ENCODE measurements around the gene ERAP2.
"Not testable (repeated sequence)": the region's sequence is repeated elsewhere in the genome, so short reads cannot be mapped to it uniquely, and the experiment has no call there.

ERAP2 gene, protein sequence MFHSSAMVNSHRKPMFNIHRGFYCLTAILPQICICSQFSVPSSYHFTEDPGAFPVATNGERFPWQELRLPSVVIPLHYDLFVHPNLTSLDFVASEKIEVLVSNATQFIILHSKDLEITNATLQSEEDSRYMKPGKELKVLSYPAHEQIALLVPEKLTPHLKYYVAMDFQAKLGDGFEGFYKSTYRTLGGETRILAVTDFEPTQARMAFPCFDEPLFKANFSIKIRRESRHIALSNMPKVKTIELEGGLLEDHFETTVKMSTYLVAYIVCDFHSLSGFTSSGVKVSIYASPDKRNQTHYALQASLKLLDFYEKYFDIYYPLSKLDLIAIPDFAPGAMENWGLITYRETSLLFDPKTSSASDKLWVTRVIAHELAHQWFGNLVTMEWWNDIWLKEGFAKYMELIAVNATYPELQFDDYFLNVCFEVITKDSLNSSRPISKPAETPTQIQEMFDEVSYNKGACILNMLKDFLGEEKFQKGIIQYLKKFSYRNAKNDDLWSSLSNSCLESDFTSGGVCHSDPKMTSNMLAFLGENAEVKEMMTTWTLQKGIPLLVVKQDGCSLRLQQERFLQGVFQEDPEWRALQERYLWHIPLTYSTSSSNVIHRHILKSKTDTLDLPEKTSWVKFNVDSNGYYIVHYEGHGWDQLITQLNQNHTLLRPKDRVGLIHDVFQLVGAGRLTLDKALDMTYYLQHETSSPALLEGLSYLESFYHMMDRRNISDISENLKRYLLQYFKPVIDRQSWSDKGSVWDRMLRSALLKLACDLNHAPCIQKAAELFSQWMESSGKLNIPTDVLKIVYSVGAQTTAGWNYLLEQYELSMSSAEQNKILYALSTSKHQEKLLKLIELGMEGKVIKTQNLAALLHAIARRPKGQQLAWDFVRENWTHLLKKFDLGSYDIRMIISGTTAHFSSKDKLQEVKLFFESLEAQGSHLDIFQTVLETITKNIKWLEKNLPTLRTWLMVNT

DNA sequence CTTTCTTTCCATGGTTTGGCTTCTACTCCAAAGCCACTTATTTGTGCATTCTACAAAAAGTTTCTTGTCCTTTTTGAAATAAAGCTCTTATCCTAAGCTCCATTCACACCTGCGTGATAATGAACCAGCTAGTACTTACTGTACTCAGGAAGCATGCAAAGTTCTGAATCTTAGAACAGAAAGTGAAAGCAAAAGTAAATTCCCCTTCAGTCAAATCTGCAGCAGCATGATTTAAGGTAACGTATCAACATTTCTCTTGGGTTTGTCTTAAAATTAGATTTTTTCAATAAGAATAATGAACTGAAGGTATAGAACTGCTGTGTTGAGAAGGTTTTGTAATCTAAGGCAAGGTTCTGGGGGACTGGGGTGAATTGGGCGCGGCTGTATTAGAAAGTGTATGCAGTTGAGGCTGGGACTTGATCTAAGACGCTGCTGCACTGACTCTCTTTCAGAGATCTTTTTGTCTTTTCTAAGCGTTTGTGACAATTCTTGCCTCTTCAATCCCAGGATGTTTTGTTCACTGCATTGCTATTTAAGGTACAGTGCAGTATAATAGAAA, at the start of gene ERAP2:
ERAP2 (plus strand) TSS at position 209 of the 559 bp plus-strand sequence. CDS start 3,186 bp downstream, outside the sequence.
- DNase-seq = no peak

DNA sequence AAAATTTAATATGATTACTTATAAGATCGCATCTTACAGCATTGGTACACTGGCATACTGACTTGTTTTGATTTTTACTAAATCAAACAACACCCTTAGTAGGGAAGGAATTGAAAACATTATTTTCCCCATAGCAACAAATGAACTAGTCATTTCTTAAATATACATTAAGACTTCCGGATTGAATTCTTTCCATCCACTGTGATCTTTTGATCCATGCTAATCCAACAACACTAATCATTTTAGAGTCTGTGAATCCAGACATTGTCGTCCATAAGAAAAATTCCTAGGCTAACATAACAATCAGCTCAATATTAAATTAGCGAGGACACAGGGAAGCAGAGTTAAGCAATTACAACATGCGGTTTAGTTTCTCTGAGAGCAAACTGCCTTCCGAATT, 47.0 kb upstream of the ERAP2 start:
- DNase-seq = no peak

DNA sequence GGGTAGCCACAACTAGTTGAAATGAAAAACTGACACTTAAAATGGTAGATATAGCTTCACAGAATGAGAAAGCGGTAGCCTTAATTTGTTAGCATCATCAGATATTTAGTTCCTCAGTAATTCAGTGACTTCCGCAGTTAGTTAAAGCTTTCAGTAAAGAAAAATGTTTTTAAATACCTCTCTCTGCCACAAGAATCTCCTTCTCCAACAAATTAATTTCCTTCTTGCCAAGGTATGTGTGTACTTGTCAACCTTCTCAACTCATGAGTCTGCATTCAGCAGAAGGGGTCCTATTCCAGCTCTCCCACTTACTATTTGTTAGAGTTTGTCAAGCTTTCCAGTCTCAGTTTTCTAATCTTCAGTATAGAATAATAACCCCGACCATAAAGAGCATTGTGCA, 42.3 kb upstream of the ERAP2 start:
- DNase-seq = no peak

DNA sequence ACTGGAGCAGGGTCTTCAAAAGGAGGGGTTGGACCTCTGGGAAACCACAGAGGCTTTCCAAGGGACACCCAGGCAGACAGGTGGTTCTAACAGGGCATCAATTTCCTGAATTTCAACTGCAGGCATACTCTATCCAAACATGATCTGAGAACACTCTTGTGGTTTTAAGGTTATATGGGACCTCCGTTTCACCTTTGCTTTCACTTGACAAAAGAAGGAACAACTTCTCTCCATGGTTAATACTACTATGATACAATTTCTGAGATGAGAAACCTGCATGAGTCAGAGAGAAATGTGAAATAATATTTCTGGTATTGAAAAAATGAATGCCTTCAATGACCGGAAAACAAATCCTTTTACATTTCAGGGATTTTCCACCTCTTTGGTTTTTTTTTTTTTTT, 40.5 kb upstream of the ERAP2 start:
- DNase-seq = no peak

DNA sequence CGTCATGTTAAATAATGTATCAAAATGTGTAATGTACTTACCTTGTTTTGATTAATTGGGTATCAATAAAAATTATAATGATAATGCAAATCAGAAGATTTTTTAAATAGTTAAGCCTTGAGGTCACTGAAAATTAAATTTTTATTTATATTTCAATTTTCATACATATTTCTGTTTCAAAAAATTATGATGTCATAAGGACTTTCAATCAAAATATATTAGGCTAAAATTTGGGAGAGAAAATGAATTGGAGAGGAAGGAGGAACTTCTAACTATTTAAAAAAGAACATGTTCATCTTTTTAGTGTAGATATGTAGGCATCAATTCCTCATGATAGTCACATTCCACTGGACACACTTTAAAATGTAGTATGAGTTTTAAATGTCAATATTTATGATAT, 39.5 kb upstream of the ERAP2 start:
- DNase-seq = no peak

DNA sequence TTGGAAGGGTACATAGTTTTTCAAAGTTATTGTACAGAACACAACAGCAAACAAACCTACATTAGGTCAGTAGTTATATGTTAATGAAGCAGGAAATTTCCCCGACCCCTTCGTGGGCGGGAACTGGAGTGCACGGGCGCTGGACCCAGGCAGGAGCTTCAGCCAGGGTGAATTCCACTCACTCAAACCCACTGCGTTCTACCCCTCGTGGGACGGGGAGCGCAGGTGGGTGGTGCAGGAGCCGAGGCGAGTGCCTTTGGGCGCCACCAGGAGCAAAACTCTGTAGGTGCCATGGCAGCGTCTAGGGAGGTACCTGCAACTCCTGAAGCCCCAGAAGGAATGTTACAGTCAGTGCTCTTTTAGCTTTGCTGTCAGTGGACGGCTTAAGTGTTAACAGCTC, 39.0 kb upstream of the ERAP2 start:
- no peak for DNase-seq

DNA sequence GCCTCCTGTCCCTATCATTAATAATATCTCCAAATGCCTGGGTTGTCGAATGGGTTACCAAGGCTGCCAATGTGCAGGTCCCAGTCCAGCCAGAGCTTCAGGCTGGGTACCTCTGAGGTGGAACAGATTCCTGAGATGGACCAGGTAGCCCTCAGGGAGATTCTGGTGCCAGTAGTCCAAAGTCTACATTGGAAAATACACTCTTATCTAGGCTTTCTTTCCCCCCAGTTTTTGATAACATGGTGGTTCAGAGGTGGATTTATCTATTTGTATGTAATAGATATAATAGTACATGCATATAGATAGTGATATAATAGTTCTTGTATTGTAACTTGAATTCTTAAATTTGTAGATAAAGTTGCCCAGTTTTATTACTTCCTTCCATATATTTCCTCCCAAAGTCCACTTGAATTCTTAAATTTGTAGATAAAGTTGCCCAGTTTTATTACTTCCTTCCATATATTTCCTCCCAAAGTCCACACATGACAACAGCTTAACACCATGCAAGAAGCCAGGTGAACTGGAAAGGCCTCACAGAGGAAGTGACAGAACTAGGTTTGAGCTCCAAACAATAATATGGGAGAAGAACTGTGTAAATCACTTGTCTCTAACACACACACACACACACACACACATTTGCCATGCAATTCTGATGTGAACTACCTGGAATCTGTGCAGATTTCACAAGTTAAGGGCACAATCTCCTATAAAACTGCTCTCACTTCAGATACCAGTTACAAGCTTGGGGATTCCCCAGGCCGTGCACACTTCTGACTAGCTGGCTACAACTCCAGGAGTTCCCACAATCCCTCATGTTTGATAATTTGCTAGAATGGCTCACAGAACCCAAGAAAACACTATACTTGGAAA, 37.9 kb upstream of the ERAP2 start:
- no peak for DNase-seq

DNA sequence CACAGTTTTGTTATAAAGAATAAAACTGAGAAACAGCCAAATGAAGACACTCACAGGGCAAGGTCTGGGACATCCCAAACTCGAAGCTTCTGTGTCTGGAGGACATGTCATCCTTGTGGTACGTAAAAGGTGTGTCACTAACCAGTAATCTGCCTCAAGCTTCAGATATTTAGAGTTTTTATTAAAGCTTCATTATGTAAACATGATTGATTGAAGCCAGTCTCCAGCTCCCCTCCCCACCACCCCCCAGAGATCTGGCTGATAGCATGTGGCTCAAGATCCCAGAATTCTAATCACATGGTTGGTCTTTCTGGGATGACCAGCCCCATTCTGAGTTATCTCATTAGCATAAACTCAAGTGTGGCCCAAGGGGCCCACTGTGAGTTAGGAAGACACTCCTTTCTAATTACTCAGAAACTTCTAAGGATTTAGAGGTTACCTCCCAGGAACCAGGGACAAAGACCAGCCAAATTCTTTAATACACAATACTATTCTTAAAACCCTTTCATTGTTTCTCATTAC, 37.2 kb upstream of the ERAP2 start:
- DNase-seq = no peak

DNA sequence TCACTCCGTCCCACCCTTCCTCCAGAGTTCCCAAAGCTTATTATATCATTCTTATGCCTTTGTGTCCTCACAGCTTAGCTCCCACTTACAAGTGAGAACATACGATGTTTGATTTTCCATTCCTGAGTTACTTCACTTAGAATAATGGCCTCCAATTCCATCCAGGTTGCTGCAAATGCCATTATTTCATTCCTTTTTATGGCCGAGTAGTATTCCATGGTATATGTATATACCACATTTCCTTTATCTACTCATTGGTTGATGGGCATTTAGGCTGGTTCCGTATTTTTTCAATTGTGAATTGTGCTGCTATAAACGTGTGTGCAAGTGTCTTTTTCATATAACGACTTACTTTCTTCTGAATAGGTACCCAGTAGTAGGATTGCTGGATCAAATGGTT, 34.4 kb upstream of the ERAP2 start:
- DNase-seq = not testable (repeated sequence)

DNA sequence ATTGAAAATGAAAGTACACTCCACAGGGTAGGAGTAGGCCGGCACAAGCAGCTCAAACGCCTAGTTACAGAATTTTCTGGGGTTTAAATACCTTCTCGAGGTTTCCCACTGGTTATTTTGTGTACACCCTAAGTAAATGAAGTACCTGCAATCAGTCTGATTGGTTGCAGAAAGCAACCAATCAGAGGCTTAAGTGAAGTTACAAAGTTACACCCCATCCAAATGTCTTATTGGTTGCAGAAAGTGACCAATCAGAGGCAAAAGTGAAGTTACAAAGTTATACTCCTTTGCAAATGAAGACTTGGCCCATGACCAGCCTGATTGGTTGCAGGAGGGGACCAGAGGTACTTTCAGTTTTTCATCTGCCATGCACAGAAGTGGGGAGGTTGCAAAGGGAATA, 33.2 kb upstream of the ERAP2 start:
- no peak for DNase-seq

DNA sequence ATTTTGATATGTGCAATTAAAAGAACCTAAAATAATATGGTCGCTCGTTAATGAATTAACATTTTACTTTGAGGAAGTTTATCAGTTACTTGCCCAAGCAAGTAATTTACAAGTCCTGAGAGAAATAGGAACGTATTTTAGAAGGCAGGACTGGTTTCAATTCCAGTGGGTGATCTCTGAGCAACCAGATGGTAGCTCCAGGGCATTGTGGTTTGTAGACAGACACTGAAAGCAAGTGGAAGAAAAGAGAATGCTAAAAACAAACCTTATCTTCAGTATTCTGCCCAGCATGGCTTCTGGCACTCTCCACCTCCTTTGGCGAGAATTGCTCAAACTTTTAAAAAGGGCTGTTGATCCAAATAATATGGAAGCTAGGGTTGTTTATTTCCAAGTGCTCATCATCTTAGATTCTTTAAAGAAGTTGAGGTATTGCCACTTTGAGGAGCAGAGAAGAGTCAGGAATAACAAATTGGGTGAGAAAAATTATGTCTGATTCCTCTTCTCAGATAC, 31.8 kb upstream of the ERAP2 start:
- DNase-seq = no peak

DNA sequence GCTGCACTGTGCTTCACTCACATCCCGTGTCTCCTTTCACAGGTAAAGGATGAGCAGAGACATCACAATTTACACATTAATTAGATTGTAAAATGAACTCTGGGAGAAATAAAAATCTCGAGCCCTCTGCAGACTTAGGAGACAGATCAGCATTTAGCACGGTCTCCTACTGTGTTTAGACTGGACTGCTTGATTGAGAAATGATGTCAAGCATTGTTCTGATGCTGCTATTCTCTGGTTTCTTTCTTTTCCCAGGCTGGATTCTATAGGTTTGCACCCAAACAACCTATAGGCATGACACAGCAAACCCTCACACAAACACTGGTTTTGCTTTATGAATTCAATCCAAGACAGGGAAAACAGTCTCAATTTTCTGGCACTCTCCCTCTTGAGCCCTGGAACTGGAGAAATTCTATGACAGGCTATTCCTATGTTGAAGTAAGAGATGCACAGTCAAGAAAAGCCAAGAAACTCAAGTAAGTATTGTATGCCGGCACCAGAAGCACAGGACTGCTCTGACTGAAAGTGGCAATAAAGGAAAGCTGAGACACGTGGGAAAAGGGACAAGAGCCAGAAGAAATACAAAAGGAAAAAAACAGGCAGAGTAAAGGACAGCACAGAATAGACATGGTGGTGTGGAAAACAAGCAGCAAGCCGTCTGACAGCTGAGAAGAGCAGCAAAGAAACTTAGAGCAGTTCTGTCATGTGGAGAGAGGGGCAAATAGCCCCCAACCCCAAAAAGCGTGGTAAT, 24.8 kb upstream of the ERAP2 start:
- DNase-seq = no peak

DNA sequence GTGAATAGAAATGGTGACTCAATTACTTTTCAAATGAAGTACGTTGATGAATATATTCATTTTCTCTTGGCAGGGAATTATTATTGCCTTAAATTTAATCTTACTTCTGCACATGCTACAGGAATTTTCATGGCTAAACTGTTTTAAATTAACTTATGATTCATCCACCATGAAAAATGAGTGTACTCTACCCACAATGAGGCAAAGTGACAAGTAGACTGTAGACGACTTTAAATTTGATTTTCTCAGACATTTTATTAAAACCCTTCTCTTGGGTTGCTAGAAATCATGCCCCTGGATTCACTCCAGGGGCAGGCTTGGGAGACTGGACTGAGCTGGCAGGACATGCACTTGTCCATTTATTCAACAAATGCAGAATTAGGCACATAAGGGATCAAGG, 23.5 kb upstream of the ERAP2 start:
- no peak for DNase-seq

DNA sequence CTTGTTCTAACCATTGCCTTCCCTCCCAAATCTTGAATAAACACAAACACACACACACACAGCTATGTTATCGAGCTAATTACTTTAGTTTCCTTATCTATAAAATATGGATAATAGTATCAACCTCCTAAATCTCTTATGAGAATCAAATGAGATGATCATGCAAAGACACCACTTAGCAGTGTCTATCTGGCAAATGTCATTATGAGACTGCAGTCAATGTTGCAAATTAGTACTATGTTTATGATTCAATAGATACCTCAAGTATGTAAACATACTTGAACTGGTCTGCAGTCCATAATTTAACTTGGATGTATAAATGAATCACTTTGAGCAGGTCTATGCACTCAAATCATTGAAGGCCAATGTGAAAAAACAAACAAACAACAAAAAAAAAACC, 22.2 kb upstream of the ERAP2 start:
- DNase-seq = no peak

DNA sequence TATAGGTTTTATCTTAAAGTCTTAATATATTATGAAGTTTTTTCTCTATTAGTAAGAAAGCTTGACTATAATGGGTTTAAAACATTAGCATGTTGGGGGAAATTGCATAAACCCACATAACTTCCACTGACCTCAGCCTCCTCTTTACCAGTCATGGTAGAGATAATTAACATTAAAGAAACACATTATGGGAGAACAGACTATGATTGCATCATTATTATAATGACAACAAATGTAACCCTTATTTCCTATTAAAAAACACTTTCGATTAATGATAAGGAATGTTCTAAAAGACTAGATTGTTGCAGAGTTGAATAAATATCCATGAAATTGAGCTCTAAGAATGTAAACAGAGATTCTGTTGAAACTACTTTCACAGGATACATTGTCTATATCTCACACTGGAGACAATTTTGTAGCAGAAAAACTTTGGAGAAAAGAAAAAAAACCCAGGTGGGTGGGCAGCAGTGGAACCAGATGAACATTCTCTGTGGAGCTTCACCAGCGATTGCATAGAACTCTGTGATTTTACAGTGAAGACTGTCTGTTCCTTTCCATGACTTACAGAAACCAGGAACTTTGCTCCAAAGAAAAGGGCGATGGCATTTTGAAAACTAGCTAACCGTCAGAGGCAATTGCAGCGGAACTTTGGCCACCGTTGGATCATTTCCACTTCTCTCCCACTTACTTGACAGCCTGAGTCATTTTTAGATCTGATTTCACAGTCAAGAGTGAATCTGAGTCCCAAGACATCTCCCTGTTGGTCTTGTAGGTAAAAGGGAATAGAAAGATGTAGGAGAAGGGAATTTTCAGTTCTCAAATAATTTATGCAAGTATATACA, 21.0 kb upstream of the ERAP2 start:
- no peak for DNase-seq

DNA sequence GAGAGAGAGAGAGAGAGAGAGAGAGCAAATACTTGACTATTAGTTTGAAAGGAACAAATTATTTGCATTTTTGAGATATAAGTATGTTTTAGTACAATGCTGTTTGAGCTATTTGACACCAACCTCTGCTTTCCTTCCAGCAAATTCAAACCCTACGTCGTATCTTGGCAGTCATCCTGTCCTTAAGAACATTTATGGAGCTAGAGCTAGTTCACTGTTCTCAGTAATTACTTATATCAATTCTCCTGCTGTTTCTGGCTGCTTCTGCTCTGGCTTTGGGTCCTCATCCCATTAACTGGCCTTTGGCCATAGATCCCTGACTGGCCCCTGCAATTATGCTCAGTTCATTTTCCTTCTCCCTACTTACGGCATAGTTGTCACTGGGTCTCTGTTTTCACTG, 19.9 kb upstream of the ERAP2 start:
- DNase-seq = no peak

DNA sequence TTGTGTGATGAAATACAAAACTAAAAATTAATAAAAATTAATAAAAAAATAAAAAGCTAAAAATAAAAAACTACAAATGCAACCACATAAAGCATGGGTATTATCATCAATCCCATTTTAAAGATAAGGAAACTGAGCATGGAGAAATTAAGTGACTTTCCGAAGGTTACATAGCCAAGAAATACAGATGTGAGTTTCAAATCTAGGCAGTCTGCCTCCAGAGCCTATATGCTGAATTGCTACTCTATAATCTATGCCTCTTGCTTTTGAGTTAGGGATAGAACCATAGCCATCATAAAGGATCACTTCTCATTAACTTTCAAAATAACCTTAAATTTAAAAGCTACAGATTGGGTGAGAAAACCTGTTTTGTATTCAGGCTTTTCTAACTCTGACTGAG, 18.8 kb upstream of the ERAP2 start:
- no peak for DNase-seq

DNA sequence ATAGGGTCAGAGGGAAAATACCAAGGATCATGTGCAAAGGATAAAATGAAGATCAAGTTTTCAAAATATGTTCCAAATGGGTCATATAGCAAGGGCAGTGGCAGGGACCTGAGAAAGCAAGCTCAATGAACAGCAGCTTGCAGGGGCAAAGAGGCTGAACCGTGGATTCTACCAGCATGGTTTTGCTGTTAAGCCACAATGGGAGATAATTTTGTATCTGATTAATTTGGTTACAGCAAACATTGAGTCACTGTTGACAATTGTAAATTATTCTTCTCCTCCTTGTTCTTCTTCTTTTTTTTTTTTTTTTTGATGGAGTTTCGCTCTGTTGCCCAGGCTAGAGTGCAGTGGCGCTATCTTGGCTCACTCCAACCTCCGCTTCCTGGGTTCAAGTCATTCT, 18.4 kb upstream of the ERAP2 start:
- no peak for DNase-seq

DNA sequence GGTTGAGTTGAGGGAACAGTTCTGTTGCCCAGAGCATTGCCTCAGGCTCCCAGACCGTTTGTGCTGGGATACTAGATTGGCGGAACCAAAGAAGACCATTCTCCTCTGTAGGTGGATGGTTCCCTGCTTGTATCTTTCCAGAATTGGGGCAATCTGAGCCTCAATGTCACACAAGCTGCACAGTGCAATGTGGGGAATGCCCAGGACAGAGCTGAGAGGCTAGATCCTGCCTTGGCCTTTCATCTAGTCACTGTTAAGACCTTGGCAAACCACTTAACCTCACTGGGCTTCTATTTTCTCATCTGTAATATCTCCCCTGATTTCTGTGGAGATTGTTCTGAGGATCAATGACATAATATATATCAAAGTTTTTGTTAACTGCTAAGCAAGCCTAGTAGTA, 16.9 kb upstream of the ERAP2 start:
- DNase-seq = no peak

DNA sequence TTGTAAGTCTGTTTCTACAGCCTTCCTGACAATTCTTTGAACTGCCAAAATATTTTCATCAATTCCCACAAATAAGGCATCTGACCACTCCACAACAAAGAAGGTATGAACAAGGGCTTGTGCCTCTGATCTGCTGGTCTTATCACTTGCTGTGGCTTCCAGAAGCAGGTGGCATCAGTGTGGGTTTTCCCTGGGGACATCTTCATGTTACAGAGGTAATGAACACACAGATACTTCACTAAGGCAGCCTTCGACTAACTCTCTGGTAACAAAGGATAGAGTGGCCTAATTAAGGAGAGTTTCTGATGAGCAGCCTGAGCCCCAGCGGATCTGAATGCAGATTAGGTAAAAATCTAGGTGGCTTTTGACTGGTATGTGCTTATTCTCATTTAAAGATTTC, 15.2 kb upstream of the ERAP2 start:
- no peak for DNase-seq

DNA sequence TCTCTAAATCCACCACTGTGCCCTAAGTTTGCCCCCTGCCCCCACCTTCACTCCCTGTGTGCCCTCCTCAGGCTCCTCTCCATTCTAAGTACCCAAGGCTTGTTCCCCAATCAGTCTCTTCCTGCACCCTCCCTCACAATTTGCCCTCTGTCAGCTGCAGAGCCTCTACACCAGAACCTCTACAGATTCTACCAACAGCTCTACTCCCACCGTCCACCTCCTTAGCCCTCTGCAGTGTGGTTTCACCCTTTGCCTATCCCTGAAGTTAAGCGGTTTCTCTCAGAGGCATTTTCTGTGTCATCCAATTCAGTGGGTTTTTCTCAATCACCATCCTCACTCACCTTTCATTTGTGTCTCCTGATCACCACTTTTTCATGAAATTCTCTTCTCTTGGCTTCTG, 13.2 kb upstream of the ERAP2 start:
- no peak for DNase-seq

All from activated CD4-positive, alpha-beta T cell treated with anti-CD3 and anti-CD28 coated beads for 48 hours (primary cell).